Mucosa of descending colon (tissue), 3 donors: ENCODE measurements around the gene PDLIM3. TPM values are rescaled to one million over a fixed set of nuclear protein-coding genes. Genes with fewer than 3 reads are reported as not detected.

Source experiments
- ATAC-seq: fragments of 200-7000 bp; cut with Tn5 transposase; one replicate; pipeline ENCODE4 v1.9.1; 2020; ENCODE audit warnings: mild to moderate bottlenecking, moderate library complexity
- DNase-seq, 3 donors: peaks; one replicate each; pipeline ENCODE4 v3.0.0-alpha.2; 2020
- H3K36me3 ChIP-seq: fragments of 200-600 bp; one replicate; pipeline ENCODE4 v1.8.0; 2021; ENCODE audit warnings: low read depth, mild to moderate bottlenecking
- H3K4me1 ChIP-seq: fragments of 200-600 bp; one replicate; pipeline ENCODE4 v1.8.0; 2021; ENCODE audit warnings: low read depth, mild to moderate bottlenecking
- H3K4me3 ChIP-seq: fragments of 200-600 bp; one replicate; pipeline ENCODE4 v1.8.0; 2021; ENCODE audit warnings: mild to moderate bottlenecking
- H3K9me3 ChIP-seq: fragments of 200-600 bp; one replicate; pipeline ENCODE4 v1.8.0; 2021; ENCODE audit warnings: mild to moderate bottlenecking
- CTCF ChIP-seq: fragments of 200-600 bp; IDR thresholded peaks from one replicate; pipeline ENCODE4 v1.8.0; 2022; ENCODE audit warnings: antibody characterized with exemption, mild to moderate bottlenecking
- intact Hi-C, 2 donors: fragments of 100-400 bp; cut with DNase I in 1 of 2; cut with micrococcal nuclease in 1 of 2; formaldehyde crosslinking; loops; one replicate each; pipeline versions ENCODE4 v1.11.0 to v1.11.1; 2022; cut with DNase I, micrococcal nuclease
- total RNA-seq, 3 donors: library from RNA; stranded (reverse); fragmentation: NEBNext Ultra II Directional in 2 of 3; extraction: Animal tissue kit (Norgen Biotek cat#: 25700) in 2 of 3; gene quantifications; one replicate each; pipeline versions ENCODE4 v1.2.1 to v1.2.4, GENCODE V29; 2021 to 2023
- donor health status: DM: no; HTN: no; CAD: no; lungs with moderate emphysema.
- donor health status: DM: no; HTN: no; CAD: no.
- donor health status: DM: no; HTN: yes; CAD: no.

The PDLIM3 gene
- total RNA-seq, 3 donors from 2014 or later: 8.9 to 193 (median 16.5) TPM

GRCh38 chr4:185488650-185489049 lies 46.7 kb downstream of the PDLIM3 start:
- intact Hi-C loops: no loop called here

GRCh38 chr4:185481401-185481800 lies 53.9 kb downstream of the PDLIM3 start:
- DNase-seq (no peak), ATAC-seq (no peak)
- H3K4me1 ChIP-seq: no peaks in the 10 kb centered on the region
- H3K4me3 ChIP-seq: no peak overlapping the region
- intact Hi-C loops: no loop called here
- no peaks in the 10 kb centered on the region for H3K36me3 ChIP-seq
- no peak for TF ChIP-seq CTCF
- no peaks in the 10 kb centered on the region for H3K9me3 ChIP-seq

More at GRCh38 chr4:185488650-185489049, 46.7 kb downstream of the PDLIM3 start:
- no peak for ATAC-seq
- Histone ChIP-seq H3K4me3 (no peak overlapping the region), H3K36me3 (no peaks in the 10 kb centered on the region), H3K9me3 (peaks cover 17% of the 10 kb centered on the region), H3K4me1 (no peaks in the 10 kb centered on the region)
- TF ChIP-seq CTCF: no peak
- DNase-seq: no peak

- Histone ChIP-seq H3K36me3 (no peaks in the 10 kb centered on the region), H3K4me1 (no peaks in the 10 kb centered on the region), H3K4me3 (no peak overlapping the region), H3K9me3 (no peaks in the 10 kb centered on the region)
- no peak for DNase-seq
- TF ChIP-seq CTCF: no peak
- intact Hi-C loops: no loop called here
- ATAC-seq: no peak
Observed at GRCh38 chr4:185480016-185480732, 55.1 kb downstream of the PDLIM3 start.

- no peak for ATAC-seq
- no peaks in the 10 kb centered on the region for H3K36me3 ChIP-seq
- intact Hi-C loops: loop anchor here in 1 of 2 donors (10.0 kb wide), 1 partner anchor 115 kb away; no protein-coding TSS in a partner anchor
Observed at GRCh38 chr4:185479507-185479971, 55.8 kb downstream of the PDLIM3 start.

GRCh38 chr4:185473247-185473646 lies 62.1 kb downstream of the PDLIM3 start:
- DNase-seq (no peak), ATAC-seq (no peak)
- H3K4me1 ChIP-seq: no peaks in the 10 kb centered on the region
- intact Hi-C loops: loop anchor here (5.0 to 10.0 kb wide), 2 partner anchors 122 to 124 kb away; no protein-coding TSS in a partner anchor
- no peak for TF ChIP-seq CTCF
- H3K36me3 ChIP-seq: no peaks in the 10 kb centered on the region
- H3K9me3 ChIP-seq: no peaks in the 10 kb centered on the region
- no peak overlapping the region for H3K4me3 ChIP-seq

More at GRCh38 chr4:185479507-185479971, 55.8 kb downstream of the PDLIM3 start:
- Histone ChIP-seq H3K4me3 (no peak overlapping the region), H3K9me3 (no peaks in the 10 kb centered on the region), H3K4me1 (no peaks in the 10 kb centered on the region)
- DNase-seq: no peak
- TF ChIP-seq CTCF: no peak
